ENCODE results near the gene CAPN2.

CAPN2 gene

DNA sequence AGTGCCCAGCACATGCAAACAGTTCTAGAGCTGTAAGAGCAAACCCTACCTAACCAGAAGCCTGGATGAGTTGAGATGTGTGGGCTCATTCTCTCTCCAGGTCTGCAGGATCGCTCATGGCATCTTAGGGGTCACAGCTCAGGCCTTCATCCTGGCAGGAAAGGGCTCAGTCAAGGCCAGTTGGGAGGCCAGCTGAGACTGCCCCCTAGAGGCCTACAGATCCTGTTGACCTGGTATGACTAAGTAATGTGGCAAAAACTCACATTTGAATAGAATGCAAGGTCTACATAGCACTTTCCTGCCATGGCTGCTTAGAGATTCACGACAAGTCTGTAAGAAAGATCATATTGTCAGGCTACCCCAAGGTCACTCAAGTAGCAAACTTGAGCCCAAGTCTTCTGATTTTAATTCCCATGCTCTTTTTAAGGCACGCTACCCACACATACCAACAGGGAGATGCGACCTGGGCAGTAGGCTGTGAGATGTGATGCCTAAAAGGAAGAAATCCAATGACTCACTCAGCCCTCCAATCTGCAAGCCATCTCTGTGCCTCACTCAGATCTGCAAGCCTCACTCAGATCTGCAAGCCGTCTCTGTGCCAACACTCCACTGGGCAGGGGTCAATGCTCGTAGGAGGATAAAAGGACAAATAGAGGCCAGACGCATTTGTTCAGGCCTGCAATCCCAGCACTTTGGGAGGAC, 41.7 kb upstream of the CAPN2 start:
- Histone ChIP-seq H4K20me1 (ENCODE audit: low read depth, low read length) (no peaks in the 10 kb centered on the region), H2AFZ (ENCODE audit: low read depth, low read length, severe bottlenecking) (no peak overlapping the region), H3F3A (ENCODE audit: insufficient read depth) (no peaks in the 10 kb centered on the region), H3K9me2 (replicated peaks; ENCODE audit: insufficient read depth, low read length) (no peaks in the 10 kb centered on the region), H3K9ac (ENCODE audit: low read length) (no peak overlapping the region), H3K36me3 (ENCODE audit: low read length) (no peaks in the 10 kb centered on the region), H3K79me2 (ENCODE audit: insufficient read depth, low read length) (no peaks in the 10 kb centered on the region), H3K9me3 (ENCODE audit: insufficient read depth, low read length) (peaks cover 12% of the 10 kb centered on the region; the same call in 1 of the 2 replicates), H3K27ac (ENCODE audit: low read depth, low read length) (no peak overlapping the region), H3K27me3 (ENCODE audit: low read length) (no peaks in the 10 kb centered on the region), H3K4me2 (ENCODE audit: low read depth, low read length, poor library complexity, severe bottlenecking) (no peak overlapping the region), H3K4me3 (ENCODE audit: insufficient read depth, low read length, poor library complexity, severe bottlenecking) (no peak overlapping the region)
- TF ChIP-seq, protein P1, sequence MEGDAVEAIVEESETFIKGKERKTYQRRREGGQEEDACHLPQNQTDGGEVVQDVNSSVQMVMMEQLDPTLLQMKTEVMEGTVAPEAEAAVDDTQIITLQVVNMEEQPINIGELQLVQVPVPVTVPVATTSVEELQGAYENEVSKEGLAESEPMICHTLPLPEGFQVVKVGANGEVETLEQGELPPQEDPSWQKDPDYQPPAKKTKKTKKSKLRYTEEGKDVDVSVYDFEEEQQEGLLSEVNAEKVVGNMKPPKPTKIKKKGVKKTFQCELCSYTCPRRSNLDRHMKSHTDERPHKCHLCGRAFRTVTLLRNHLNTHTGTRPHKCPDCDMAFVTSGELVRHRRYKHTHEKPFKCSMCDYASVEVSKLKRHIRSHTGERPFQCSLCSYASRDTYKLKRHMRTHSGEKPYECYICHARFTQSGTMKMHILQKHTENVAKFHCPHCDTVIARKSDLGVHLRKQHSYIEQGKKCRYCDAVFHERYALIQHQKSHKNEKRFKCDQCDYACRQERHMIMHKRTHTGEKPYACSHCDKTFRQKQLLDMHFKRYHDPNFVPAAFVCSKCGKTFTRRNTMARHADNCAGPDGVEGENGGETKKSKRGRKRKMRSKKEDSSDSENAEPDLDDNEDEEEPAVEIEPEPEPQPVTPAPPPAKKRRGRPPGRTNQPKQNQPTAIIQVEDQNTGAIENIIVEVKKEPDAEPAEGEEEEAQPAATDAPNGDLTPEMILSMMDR (IDR thresholded peaks at IDR 0.05; ENCODE audit: insufficient read depth, low read length, poor library complexity, severe bottlenecking): no peak

DNA sequence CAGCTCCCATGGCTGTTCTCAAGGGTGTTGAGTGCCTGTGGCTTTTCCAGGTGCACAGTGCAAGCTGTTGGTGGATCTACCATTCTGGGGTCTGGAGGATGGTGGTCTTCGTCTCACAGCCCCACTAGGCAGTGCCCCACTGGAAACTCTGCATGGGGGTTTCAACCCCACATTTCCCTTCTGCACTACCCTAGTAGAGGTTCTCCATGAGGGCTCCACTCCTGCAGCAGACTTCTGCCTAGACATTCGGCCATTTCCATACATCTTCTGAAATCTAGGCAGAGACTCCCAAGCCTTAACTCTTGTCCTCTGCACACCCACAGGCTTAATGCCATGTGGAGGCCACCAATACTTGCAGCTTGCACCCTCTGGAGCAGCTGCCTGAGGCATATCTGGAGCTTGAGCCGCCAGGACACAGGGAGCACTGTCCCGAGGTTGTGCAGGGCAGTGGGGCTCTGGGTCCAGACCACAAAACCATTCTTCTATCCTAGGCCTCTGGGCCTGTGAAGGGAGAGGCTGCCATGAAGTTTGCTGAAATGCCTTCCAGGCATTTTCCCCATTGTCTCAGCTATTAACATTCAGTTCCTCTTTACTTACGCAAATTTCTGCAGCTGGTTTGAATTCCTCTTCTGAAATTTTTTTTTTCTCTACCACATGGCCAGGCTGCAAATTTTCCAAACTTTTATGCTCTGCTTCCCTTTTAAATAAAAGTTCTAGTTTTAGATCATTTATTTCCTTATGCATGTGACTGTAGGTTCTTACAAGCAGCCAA, 38.0 kb upstream of the CAPN2 start:
- Histone ChIP-seq H3K36me3 (ENCODE audit: low read length) (no peaks in the 10 kb centered on the region), H2AFZ (ENCODE audit: low read depth, low read length, severe bottlenecking) (no peak overlapping the region), H3F3A (ENCODE audit: insufficient read depth) (no peaks in the 10 kb centered on the region), H3K4me3 (ENCODE audit: insufficient read depth, low read length, poor library complexity, severe bottlenecking) (no peak overlapping the region), H3K9me3 (ENCODE audit: insufficient read depth, low read length) (peaks cover 12% of the 10 kb centered on the region; the same call in 1 of the 2 replicates), H3K27ac (ENCODE audit: low read depth, low read length) (no peak overlapping the region), H3K27me3 (ENCODE audit: low read length) (no peaks in the 10 kb centered on the region), H4K20me1 (ENCODE audit: low read depth, low read length) (no peaks in the 10 kb centered on the region), H3K9ac (ENCODE audit: low read length) (no peak overlapping the region), H3K4me2 (ENCODE audit: low read depth, low read length, poor library complexity, severe bottlenecking) (no peak overlapping the region), H3K79me2 (ENCODE audit: insufficient read depth, low read length) (no peaks in the 10 kb centered on the region), H3K9me2 (replicated peaks; ENCODE audit: insufficient read depth, low read length) (no peaks in the 10 kb centered on the region)
- TF ChIP-seq EZH2phosphoT487 (conservative IDR thresholded peaks at IDR 0.05; ENCODE audit: low read length): no peak
- TF ChIP-seq, protein P1 (IDR thresholded peaks at IDR 0.05; ENCODE audit: insufficient read depth, low read length, poor library complexity, severe bottlenecking): no peak

DNA sequence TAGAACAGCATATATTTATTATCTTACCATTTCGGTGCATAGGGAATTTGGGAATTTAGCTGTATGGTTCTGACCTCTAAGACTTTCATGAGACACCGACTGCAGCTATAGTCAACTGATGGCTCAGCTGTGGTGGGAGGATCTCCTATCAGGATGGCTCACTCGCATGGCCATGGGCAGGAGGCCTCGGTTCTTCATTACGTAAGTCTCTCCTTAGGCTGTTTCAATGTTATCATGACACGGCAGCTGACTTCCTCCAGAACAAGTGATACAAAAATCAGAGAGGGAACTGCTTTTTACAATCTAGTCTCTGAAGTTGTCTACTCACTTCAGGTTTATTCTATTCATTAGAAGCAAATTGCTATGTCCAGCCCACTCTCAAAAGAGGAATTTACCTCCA, 33.5 kb upstream of the CAPN2 start:
- no peaks in the 10 kb centered on the region for H3K9me2 ChIP-seq (replicated peaks; ENCODE audit: insufficient read depth, low read length)
- H3K4me2 ChIP-seq (ENCODE audit: low read depth, low read length, poor library complexity, severe bottlenecking): no peak overlapping the region
- H3K9ac ChIP-seq (ENCODE audit: low read length): no peak overlapping the region
- no peaks in the 10 kb centered on the region for H4K20me1 ChIP-seq (ENCODE audit: low read depth, low read length)
- H3F3A ChIP-seq (ENCODE audit: insufficient read depth): no peaks in the 10 kb centered on the region
- peaks cover 8% of the 10 kb centered on the region; the same call in 1 of the 2 replicates for H3K9me3 ChIP-seq (ENCODE audit: insufficient read depth, low read length)
- no peaks in the 10 kb centered on the region for H3K79me2 ChIP-seq (ENCODE audit: insufficient read depth, low read length)
- no peaks in the 10 kb centered on the region for H3K27me3 ChIP-seq (ENCODE audit: low read length)
- H3K27ac ChIP-seq (ENCODE audit: low read depth, low read length): no peak overlapping the region
- H3K36me3 ChIP-seq (ENCODE audit: low read length): no peaks in the 10 kb centered on the region
- no peak overlapping the region for H3K4me3 ChIP-seq (ENCODE audit: insufficient read depth, low read length, poor library complexity, severe bottlenecking)
- TF ChIP-seq EZH2phosphoT487 (conservative IDR thresholded peaks at IDR 0.05; ENCODE audit: low read length): no peak
- TF ChIP-seq, protein P1 (IDR thresholded peaks at IDR 0.05; ENCODE audit: insufficient read depth, low read length, poor library complexity, severe bottlenecking): no peak
- no peak overlapping the region for H2AFZ ChIP-seq (ENCODE audit: low read depth, low read length, severe bottlenecking)

Data from SU-DHL-6 (cell line).